GM23248 (cell line): ENCODE measurements around the gene PFKFB2.

Experiments used
- EZH2 ChIP-seq: fragments of 200-600 bp; sonication (generic); IDR thresholded peaks from 2 replicates; pipeline ENCODE4 v1.6.1; 2018; ENCODE audit warnings: antibody characterized with exemption, mild to moderate bottlenecking; ENCODE audit not compliant: insufficient read depth, poor library complexity, severe bottlenecking
- EZH2phosphoT487 ChIP-seq: fragments of 200-600 bp; sonication (generic); IDR thresholded peaks from 2 replicates; pipeline ENCODE4 v1.6.1; 2018; ENCODE audit warnings: antibody characterized with exemption, moderate library complexity, mild to moderate bottlenecking, low read depth; ENCODE audit not compliant: insufficient read depth

- TF ChIP-seq EZH2 (no peak), EZH2phosphoT487 (no peak)
These were observed 11.5 kb downstream of the PFKFB2 start for GRCh38 chr1:207064561-207064960.
